Hepatic stellate cell (primary cell): ENCODE measurements around the gene LPAR1.

Experiments used
- DNase-seq: peaks from one replicate; pipeline ENCODE4 v3.0.0; 2011; ENCODE audit warnings: low spot score

Gene LPAR1

GRCh38 chr9:110918316-110919049 is 119.8 kb downstream of the LPAR1 start:
- DNase-seq, result no peak

GRCh38 chr9:110916403-110916802 is 121.9 kb downstream of the LPAR1 start:
- no peak for DNase-seq

GRCh38 chr9:110912419-110913291 is 125.6 kb downstream of the LPAR1 start:
- no peak for DNase-seq

GRCh38 chr9:110911659-110912418 is 126.4 kb downstream of the LPAR1 start:
- no peak for DNase-seq

- no peak for DNase-seq
Observed at GRCh38 chr9:110908894-110909293, 129.4 kb downstream of the LPAR1 start.

GRCh38 chr9:110900917-110901316 is 137.4 kb downstream of the LPAR1 start:
- no peak for DNase-seq

- no peak for DNase-seq
Observed at GRCh38 chr9:110900456-110900855, 137.8 kb downstream of the LPAR1 start.

- no peak for DNase-seq
Observed at GRCh38 chr9:110898866-110899265, 139.4 kb downstream of the LPAR1 start.

- DNase-seq, result no peak
Observed at GRCh38 chr9:110898358-110898757, 139.9 kb downstream of the LPAR1 start.

- DNase-seq, result peak; percentile 24
Observed at GRCh38 chr9:110897943-110898342, 140.3 kb downstream of the LPAR1 start.

- DNase-seq, result no peak
Observed at GRCh38 chr9:110895147-110895905, 142.9 kb downstream of the LPAR1 start.

GRCh38 chr9:110894731-110895130 is 143.5 kb downstream of the LPAR1 start:
- DNase-seq, result no peak

GRCh38 chr9:110892689-110893088 is 145.6 kb downstream of the LPAR1 start:
- no peak for DNase-seq

GRCh38 chr9:110891760-110892159 is 146.5 kb downstream of the LPAR1 start:
- no peak for DNase-seq

- DNase-seq, result no peak
Observed at GRCh38 chr9:110890416-110890815, 147.9 kb downstream of the LPAR1 start.

GRCh38 chr9:110887276-110887675 is 151.0 kb downstream of the LPAR1 start:
- no peak for DNase-seq

- peak; percentile 18 for DNase-seq
Observed at GRCh38 chr9:110886832-110887231, 151.4 kb downstream of the LPAR1 start.

GRCh38 chr9:110880189-110880588 is 158.1 kb downstream of the LPAR1 start:
- no peak for DNase-seq

- no peak for DNase-seq
Observed at GRCh38 chr9:110877374-110877773, 160.9 kb downstream of the LPAR1 start.

- no peak for DNase-seq
Observed at GRCh38 chr9:110876929-110877328, 161.3 kb downstream of the LPAR1 start.

GRCh38 chr9:110874963-110875674 is 163.2 kb downstream of the LPAR1 start:
- DNase-seq, result no peak
